ENCODE results near the gene C12orf57.

The C12orf57 gene

GRCh38 chr12:6917491-6918231, 26.2 kb upstream of the C12orf57 start:
- DNase-seq (ENCODE audit: low spot score), result no peak

GRCh38 chr12:6919588-6919987, 24.2 kb upstream of the C12orf57 start:
- DNase-seq (ENCODE audit: low spot score), result no peak

- no peak for DNase-seq (ENCODE audit: low spot score)
Measured at GRCh38 chr12:6921539-6921938, 22.3 kb upstream of the C12orf57 start.

GRCh38 chr12:6921996-6922946, 21.6 kb upstream of the C12orf57 start:
- DNase-seq (ENCODE audit: low spot score), result peak; percentile 58

GRCh38 chr12:6923003-6923732, 20.7 kb upstream of the C12orf57 start:
- DNase-seq (ENCODE audit: low spot score), result no peak

- no peak for DNase-seq (ENCODE audit: low spot score)
Measured at GRCh38 chr12:6923851-6924250, 20.0 kb upstream of the C12orf57 start.

GRCh38 chr12:6925239-6925539, 18.6 kb upstream of the C12orf57 start:
- no peak for DNase-seq (ENCODE audit: low spot score)

GRCh38 chr12:6925540-6926279, 18.1 kb upstream of the C12orf57 start:
- no peak for DNase-seq (ENCODE audit: low spot score)

- DNase-seq (ENCODE audit: low spot score), result no peak
Measured at GRCh38 chr12:6927379-6928021, 16.3 kb upstream of the C12orf57 start, which contains the start of gene ATN1. TSS of gene ATN1 (plus strand) at chr12:6927959. CDS start at chr12:6934002, 6,043 bp downstream.

- DNase-seq (ENCODE audit: low spot score), result no peak
Measured at GRCh38 chr12:6928022-6928702, 15.7 kb upstream of the C12orf57 start.

- DNase-seq (ENCODE audit: low spot score), result no peak
Measured at GRCh38 chr12:6928703-6929407, 15.0 kb upstream of the C12orf57 start.

GRCh38 chr12:6929466-6930452, 14.1 kb upstream of the C12orf57 start:
- no peak for DNase-seq (ENCODE audit: low spot score)

GRCh38 chr12:6932766-6933165, 11.1 kb upstream of the C12orf57 start:
- DNase-seq (ENCODE audit: low spot score), result no peak

GRCh38 chr12:6934110-6934509, 9.7 kb upstream of the C12orf57 start:
- no peak for DNase-seq (ENCODE audit: low spot score)

- DNase-seq (ENCODE audit: low spot score), result no peak
Measured at GRCh38 chr12:6935371-6936193, 8.2 kb upstream of the C12orf57 start.

GRCh38 chr12:6936194-6936635, 7.6 kb upstream of the C12orf57 start:
- no peak for DNase-seq (ENCODE audit: low spot score)

GRCh38 chr12:6936636-6937480, 7.0 kb upstream of the C12orf57 start:
- DNase-seq (ENCODE audit: low spot score), result peak; percentile 83
